Lower leg skin (tissue), 3 donors: Measurements from ENCODE around the gene TBC1D10A.

Experiments used
- CTCF ChIP-seq, 3 donors: fragments of 450-650 bp; IDR thresholded peaks; one replicate each; pipeline ENCODE4 v1.5.1; 2016; ENCODE audit warnings: antibody characterized with exemption in 3 of 3, mild to moderate bottlenecking in 3 of 3, moderate library complexity in 2 of 3
- POLR2A ChIP-seq, 2 donors: fragments of 450-650 bp; IDR thresholded peaks; one replicate each; pipeline ENCODE4 v1.6.1; 2016 to 2017; ENCODE audit warnings: antibody characterized with exemption in 2 of 2, mild to moderate bottlenecking in 1 of 2, moderate library complexity in 1 of 2

GRCh38 chr22:30285846-30286200, 40.9 kb downstream of the TBC1D10A start:
- TF ChIP-seq CTCF (IDR thresholded peaks at IDR 0.05) = no peak
- TF ChIP-seq POLR2A (IDR thresholded peaks at IDR 0.05) = no peak
